HEK293 (cell line): ENCODE data around the gene ZKSCAN1.

Source experiments
- CTCF ChIP-seq: fragments of 450-650 bp; formaldehyde crosslinking; IDR thresholded peaks from 2 replicates; pipeline ENCODE4 v1.5.1; 2016; ENCODE audit warnings: missing biosample characterization, missing genetic modification characterization
- TCF7L2 ChIP-seq: IDR thresholded peaks from 2 replicates; pipeline ENCODE4 v1.6.1; 2011; ENCODE audit warnings: low read depth, mild to moderate bottlenecking, inconsistent platforms, low read length, moderate library complexity, borderline replicate concordance
- YY1 ChIP-seq: fragments of 450-650 bp; formaldehyde crosslinking; IDR thresholded peaks from 2 replicates; pipeline ENCODE4 v1.5.1; 2018; ENCODE audit warnings: missing biosample characterization, missing genetic modification characterization
- ZBTB1 ChIP-seq: fragments of 450-650 bp; formaldehyde crosslinking; IDR thresholded peaks from 2 replicates; pipeline ENCODE4 v1.5.1; 2016; ENCODE audit warnings: missing biosample characterization, missing genetic modification characterization
- ZBTB7A ChIP-seq: fragments of 450-650 bp; formaldehyde crosslinking; IDR thresholded peaks from 2 replicates; pipeline ENCODE4 v1.5.1; 2016; ENCODE audit warnings: low read depth, missing biosample characterization, missing genetic modification characterization
- ZNF175 ChIP-seq: fragments of 450-650 bp; formaldehyde crosslinking; IDR thresholded peaks from 2 replicates; pipeline ENCODE4 v1.5.1; 2016; ENCODE audit warnings: missing biosample characterization, missing genetic modification characterization
- ZNF274 ChIP-seq, 2 experiments: fragments of 200-500 bp in 1 of 2; fragments of 450-650 bp in 1 of 2; sonication (Bioruptor generic) in 1 of 2; formaldehyde crosslinking in 1 of 2; IDR thresholded peaks; 2 replicates each; pipeline versions ENCODE4 v1.5.1 to v1.6.1; 2014 to 2016; ENCODE audit warnings: borderline replicate concordance in 1 of 2, inconsistent platforms in 1 of 2, low read length in 1 of 2, missing biosample characterization in 1 of 2, missing genetic modification characterization in 1 of 2
- ZNF549 ChIP-seq: fragments of 450-650 bp; IDR thresholded peaks from 2 replicates; pipeline ENCODE4 v1.5.1; 2018; ENCODE audit warnings: missing biosample characterization, missing genetic modification characterization, mild to moderate bottlenecking, inconsistent platforms, moderate library complexity
- ZNF701 ChIP-seq: fragments of 450-650 bp; formaldehyde crosslinking; IDR thresholded peaks from 2 replicates; pipeline ENCODE4 v1.5.1; 2016; ENCODE audit warnings: missing biosample characterization, missing genetic modification characterization
- ZNF785 ChIP-seq: fragments of 450-650 bp; formaldehyde crosslinking; IDR thresholded peaks from 2 replicates; pipeline ENCODE4 v1.5.1; 2016; ENCODE audit warnings: missing biosample characterization, missing genetic modification characterization

GRCh38 chr7:100038326-100038725 lies 22.9 kb downstream of the ZKSCAN1 start:
- TF ChIP-seq CTCF (tag by site-specific recombination): no peak
- no peak for TF ChIP-seq YY1 (tag by site-specific recombination)
- no peak for TF ChIP-seq ZBTB1 (tag by site-specific recombination)
- TF ChIP-seq ZBTB7A (tag by site-specific recombination): no peak
- no peak for TF ChIP-seq ZNF175 (tag by site-specific recombination)
- no peak for TF ChIP-seq ZNF549
- TF ChIP-seq ZNF274 (IDR thresholded peaks at IDR 0.05; ENCODE audit: low read length): no peak
- no peak for TF ChIP-seq ZNF274 (tag by site-specific recombination; IDR thresholded peaks at IDR 0.05; ENCODE audit: borderline replicate concordance)
- no peak for TF ChIP-seq ZNF701 (tag by site-specific recombination)
- no peak for TF ChIP-seq ZNF785 (tag by site-specific recombination)
- TF ChIP-seq TCF7L2: no peak
